K562 (cell line): ENCODE results near the gene ZFYVE19. TPM values are rescaled to one million over a fixed set of nuclear protein-coding genes. Genes with fewer than 3 reads are reported as not detected.

Experiments used
- CSDE1 ChIP-seq, 2 experiments: fragments of 450-650 bp; IDR thresholded peaks; 2 replicates each; pipeline ENCODE4 v1.6.1; 2016; ENCODE audit warnings: mild to moderate bottlenecking in 1 of 2
- CTCF ChIP-seq, 3 experiments: IDR thresholded peaks in 2 of 3; conservative IDR thresholded peaks in 1 of 3; 2 replicates each; pipeline ENCODE4 v1.5.1; 2011 to 2012; ENCODE audit warnings: low read length in 3 of 3, mild to moderate bottlenecking in 3 of 3, control low read depth in 2 of 3, improper control_type of control experiment in 1 of 3, inconsistent platforms in 1 of 3, low read depth in 1 of 3, mixed read lengths in 1 of 3, moderate library complexity in 1 of 3; ENCODE audit not compliant: insufficient read depth in 2 of 3
- GTF3C2 ChIP-seq: IDR thresholded peaks from 3 replicates; pipeline ENCODE4 v1.6.1; 2011; ENCODE audit warnings: borderline replicate concordance, mild to moderate bottlenecking, moderate library complexity; ENCODE audit not compliant: insufficient read length; ENCODE audit errors: extremely low read depth
- JUND ChIP-seq, 2 experiments: IDR thresholded peaks; 2 replicates in 1 of 2; 3 replicates in 1 of 2; pipeline ENCODE4 v1.6.1; 2011; ENCODE audit warnings: borderline replicate concordance in 2 of 2, low read depth in 2 of 2, low read length in 2 of 2, improper control_type of control experiment in 1 of 2, missing biosample characterization in 1 of 2, missing genetic modification characterization in 1 of 2, missing genetic modification reagents in 1 of 2
- MGA ChIP-seq: fragments of 450-650 bp; IDR thresholded peaks from 2 replicates; pipeline ENCODE4 v1.6.1; 2016; ENCODE audit warnings: mild to moderate bottlenecking, moderate library complexity
- PHF8 ChIP-seq: fragments of 200-600 bp; sonication (generic); IDR thresholded peaks from 2 replicates; pipeline ENCODE4 v1.6.1; 2012; ENCODE audit warnings: mixed run types, mild to moderate bottlenecking, inconsistent platforms, low read length, moderate library complexity, borderline replicate concordance
- POLR2H ChIP-seq: IDR thresholded peaks from 2 replicates; pipeline ENCODE4 v1.6.1; 2016; ENCODE audit warnings: missing genetic modification characterization, low read depth, mild to moderate bottlenecking, control low read depth, missing compliant biosample characterization, moderate library complexity
- SETDB1 ChIP-seq: IDR thresholded peaks from one replicate; pipeline ENCODE4 v1.6.1; 2012; ENCODE audit warnings: low read length, control low read depth, inconsistent platforms
- SPI1 ChIP-seq: IDR thresholded peaks from 2 replicates; pipeline ENCODE4 v1.6.1; 2011; ENCODE audit warnings: low read depth, low read length, control low read depth, borderline replicate concordance
- ZEB2 ChIP-seq: fragments of 450-650 bp; IDR thresholded peaks from 2 replicates; pipeline ENCODE4 v1.6.1; 2016
- polyA plus RNA-seq, 8 experiments: library from polyadenylated mRNA; depleted of rRNA in 4 of 8; stranded (reverse) in 5 of 8; unstranded in 3 of 8; fragments of >200 nt; fragmentation: Nextera tagmentation in 2 of 8; fragmentation: Illumina TruSeq in 1 of 8; extraction: Ambion mirVana in 2 of 8; extraction: Trizol in 1 of 8; gene quantifications; 2 replicates each; pipeline versions ENCODE4 v1.2.1 to v1.2.3, GENCODE V29; 2011 to 2014; ENCODE audit warnings: inconsistent platforms in 1 of 8, missing spikeins in 1 of 8
- total RNA-seq, 7 experiments: library from RNA; depleted of rRNA in 6 of 7; stranded (reverse); fragments of >200 nt in 6 of 7; fragmentation: Illumina TruSeq in 2 of 7; extraction: Trizol in 2 of 7; gene quantifications; 2 replicates each; pipeline versions ENCODE4 v1.2.1 to v1.2.3, GENCODE V29; 2011 to 2021; ENCODE audit warnings: low replicate concordance in 1 of 7

Gene ZFYVE19
- total and polyA plus RNA-seq, 9 of the 15 experiments (the other 6 are each of a cell fraction or from before 2014, with no cell fraction given): 1.5 to 36.8 (median 19.9) TPM

GRCh38 chr15:40859206-40859851 lies 52.4 kb downstream of the ZFYVE19 start (continued):
- no peak for TF ChIP-seq GTF3C2
- no peak for TF ChIP-seq SETDB1
- no peak for TF ChIP-seq POLR2H (tag)
- TF ChIP-seq CSDE1 (IDR thresholded peaks at IDR 0.05): no peak
- TF ChIP-seq CTCF (IDR thresholded peaks at IDR 0.05 in 2 of 3, conservative IDR thresholded peaks at IDR 0.05 in 1 of 3; ENCODE audit: insufficient read depth in 2 of 3, low read depth in 1 of 3, low read length in 3 of 3): peak; percentile 92 to 94 (median 92)
- no peak for TF ChIP-seq SPI1
- peak; percentile 64 for TF ChIP-seq MGA
- TF ChIP-seq ZEB2: 0 out of 2 replicates have a peak, but pooled peaks have one; percentile 20
- TF ChIP-seq JUND (IDR thresholded peaks at IDR 0.05; ENCODE audit: borderline replicate concordance, low read depth, low read length): 0 out of 2 replicates have a peak, but pooled peaks have one; percentile 20
- peak; percentile 42; the same call in 1 of the 3 replicates for TF ChIP-seq JUND (tag; IDR thresholded peaks at IDR 0.05; ENCODE audit: borderline replicate concordance, low read depth, low read length)
- no peak for TF ChIP-seq PHF8
